ENCODE data around the gene RPL3.

- no peak for TF ChIP-seq CTCF (conservative IDR thresholded peaks at IDR 0.05)
- TF ChIP-seq ZFX (IDR thresholded peaks at IDR 0.05) = no peak
Measured at GRCh38 chr22:39344046-39344390, 24.6 kb upstream of the RPL3 start.
